ENCODE results near the gene SREBF1. TPM values are rescaled to one million over a fixed set of nuclear protein-coding genes. Genes with fewer than 3 reads are reported as not detected.

The SREBF1 gene
- total RNA-seq, 1 experiment from 2014 or later: 104 TPM

DNA sequence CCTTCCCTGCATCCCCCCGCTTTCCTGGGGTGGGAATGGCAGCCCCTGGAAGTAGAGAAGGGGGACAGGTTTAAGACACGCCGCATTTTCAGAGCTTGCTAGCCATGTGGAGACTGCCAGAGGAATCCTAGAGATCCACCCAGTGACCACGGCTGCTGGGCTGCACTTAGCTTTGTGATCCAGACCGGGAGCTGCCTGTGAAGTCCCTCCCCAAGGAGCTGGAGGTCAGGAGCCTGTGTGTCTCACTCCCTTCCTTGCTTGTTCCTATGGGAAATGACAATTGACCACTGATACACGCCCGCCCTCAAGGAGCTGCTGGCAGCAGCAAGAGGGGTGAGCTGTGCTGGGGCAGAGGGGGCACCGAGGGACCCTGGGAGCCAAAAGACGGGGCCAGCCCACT is 73.7 kb downstream of the SREBF1 start:
- no peak overlapping the region for H3K4me3 Mint-ChIP-seq (ENCODE audit: low read depth, unreplicated experiment)
- intact Hi-C loops (cut with micrococcal nuclease; ENCODE audit: unreplicated experiment): no loop called here
- TF ChIP-seq, protein P1, sequence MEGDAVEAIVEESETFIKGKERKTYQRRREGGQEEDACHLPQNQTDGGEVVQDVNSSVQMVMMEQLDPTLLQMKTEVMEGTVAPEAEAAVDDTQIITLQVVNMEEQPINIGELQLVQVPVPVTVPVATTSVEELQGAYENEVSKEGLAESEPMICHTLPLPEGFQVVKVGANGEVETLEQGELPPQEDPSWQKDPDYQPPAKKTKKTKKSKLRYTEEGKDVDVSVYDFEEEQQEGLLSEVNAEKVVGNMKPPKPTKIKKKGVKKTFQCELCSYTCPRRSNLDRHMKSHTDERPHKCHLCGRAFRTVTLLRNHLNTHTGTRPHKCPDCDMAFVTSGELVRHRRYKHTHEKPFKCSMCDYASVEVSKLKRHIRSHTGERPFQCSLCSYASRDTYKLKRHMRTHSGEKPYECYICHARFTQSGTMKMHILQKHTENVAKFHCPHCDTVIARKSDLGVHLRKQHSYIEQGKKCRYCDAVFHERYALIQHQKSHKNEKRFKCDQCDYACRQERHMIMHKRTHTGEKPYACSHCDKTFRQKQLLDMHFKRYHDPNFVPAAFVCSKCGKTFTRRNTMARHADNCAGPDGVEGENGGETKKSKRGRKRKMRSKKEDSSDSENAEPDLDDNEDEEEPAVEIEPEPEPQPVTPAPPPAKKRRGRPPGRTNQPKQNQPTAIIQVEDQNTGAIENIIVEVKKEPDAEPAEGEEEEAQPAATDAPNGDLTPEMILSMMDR (IDR thresholded peaks at IDR 0.05; ENCODE audit: unreplicated experiment): no peak
- CTCF ChIA-PET: no interaction called here
- H3K36me3 Mint-ChIP-seq (ENCODE audit: insufficient read depth, unreplicated experiment): peaks cover 8% of the 10 kb centered on the region
- BruUV-seq (replicated peaks): no TSS peak
- no peak overlapping the region for H3K27ac Mint-ChIP-seq (ENCODE audit: unreplicated experiment)
- H3K27me3 Mint-ChIP-seq (ENCODE audit: unreplicated experiment): no peaks in the 10 kb centered on the region
- DNase-seq: no peak
- H3K9me3 Mint-ChIP-seq (ENCODE audit: low read depth, unreplicated experiment): no peaks in the 10 kb centered on the region
- H3K4me1 Mint-ChIP-seq (ENCODE audit: low read depth, unreplicated experiment): no peaks in the 10 kb centered on the region

DNA sequence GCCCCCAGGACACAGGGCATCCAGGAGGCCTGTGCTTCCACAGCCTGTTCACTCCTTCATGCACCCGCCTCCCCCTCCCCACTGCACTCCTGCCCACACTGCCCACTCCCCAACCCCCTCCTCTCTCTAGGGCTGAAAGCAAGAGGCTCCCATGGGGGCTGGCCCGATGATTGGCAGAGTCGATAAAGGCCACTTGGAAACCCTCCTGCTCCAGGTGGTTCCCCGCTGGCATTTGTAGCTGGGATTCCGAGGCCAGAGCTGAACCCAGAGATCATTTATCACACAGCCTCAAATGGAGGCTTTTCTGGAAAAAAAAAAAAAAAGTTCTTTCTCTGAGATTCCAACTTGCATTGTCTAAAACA is 74.1 kb downstream of the SREBF1 start:
- TF ChIP-seq, protein P1 (IDR thresholded peaks at IDR 0.05; ENCODE audit: unreplicated experiment): no peak
- CTCF ChIA-PET: no interaction called here
- H3K4me3 Mint-ChIP-seq (ENCODE audit: low read depth, unreplicated experiment): no peak overlapping the region
- BruUV-seq (replicated peaks): no TSS peak
- H3K4me1 Mint-ChIP-seq (ENCODE audit: low read depth, unreplicated experiment): no peaks in the 10 kb centered on the region
- no peak for DNase-seq
- intact Hi-C loops (cut with micrococcal nuclease; ENCODE audit: unreplicated experiment): no loop called here
- H3K36me3 Mint-ChIP-seq (ENCODE audit: insufficient read depth, unreplicated experiment): peaks cover 8% of the 10 kb centered on the region
- H3K27me3 Mint-ChIP-seq (ENCODE audit: unreplicated experiment): no peaks in the 10 kb centered on the region
- H3K27ac Mint-ChIP-seq (ENCODE audit: unreplicated experiment): no peak overlapping the region
- H3K9me3 Mint-ChIP-seq (ENCODE audit: low read depth, unreplicated experiment): no peaks in the 10 kb centered on the region

Small RNA genes lying within 50 kb of the gene (microRNA-seq; reads per million reads assigned to microRNA genes)
- 117 reads per million, percentile 65 among the genes with 10 or more reads in this experiment for gene MIR33B
- gene MIR6777: 2.1 reads per million

Other genes with a start within 250 kb of the SREBF1 start
- gene PEMT, start 245.3 kb downstream of the SREBF1 start, total RNA-seq (2022): 20.2 and 25.6 TPM in 2 replicates
- 38.0 and 43.4 TPM in 2 replicates for gene RAI1, start 155.5 kb downstream of the SREBF1 start, total RNA-seq (2022)
- 20.1 and 23.1 TPM in 2 replicates for gene TOM1L2, start 135.4 kb upstream of the SREBF1 start, total RNA-seq (2022)
- gene DRC3, start 135.9 kb upstream of the SREBF1 start, total RNA-seq (2022): 2.0 and 2.8 TPM in 2 replicates
- gene ATPAF2, start 202.2 kb upstream of the SREBF1 start, total RNA-seq (2022): 17.7 and 19.6 TPM in 2 replicates
- 7.3 and 7.4 TPM in 2 replicates for gene GID4, start 202.4 kb upstream of the SREBF1 start, total RNA-seq (2022)